OCI-LY7 (cell line): ENCODE results near the gene COG7. TPM values are rescaled to one million over a fixed set of nuclear protein-coding genes. Genes with fewer than 3 reads are reported as not detected.

Experiments used
- BruUV-seq: library from RNA; stranded (reverse); fragments of 400-500 nt; replicated peaks from 2 replicates; lab custom pipeline; 2021; lab: Mats Ljungman, UMichigan
- CTCF ChIA-PET: fragments of 300-600 bp; sonication (Branson Sonifier 250); formaldehyde crosslinking; loops from one replicate; lab custom pipeline; 2022; ENCODE audit warnings: antibody characterized with exemption; ENCODE audit not compliant: unreplicated experiment; lab: Charles Lee
- POLR2A ChIA-PET: fragments of 300-600 bp; sonication (Branson Sonifier 250); formaldehyde crosslinking; loops from one replicate; lab custom pipeline; 2022; ENCODE audit warnings: antibody characterized with exemption; lab: Charles Lee
- DNase-seq: peaks from one replicate; pipeline ENCODE4 v3.0.0-alpha.2; 2015; ENCODE audit warnings: low spot score
- H2AFZ ChIP-seq: fragments of 200-600 bp; sonication (generic), shearing (Covaris generic); 2 replicates; pipeline ENCODE4 v1.6.1; 2014; ENCODE audit warnings: mild to moderate bottlenecking, antibody characterized with exemption, low read length, moderate library complexity
- H3K27ac ChIP-seq: fragments of 200-600 bp; sonication (generic); 2 replicates; pipeline ENCODE4 v1.5.1; 2014; ENCODE audit warnings: mixed run types, low read depth, mild to moderate bottlenecking, moderate library complexity, low read length, inconsistent platforms; ENCODE audit not compliant: poor library complexity, severe bottlenecking
- H3K36me3 ChIP-seq: fragments of 200-600 bp; sonication (generic); 2 replicates; pipeline ENCODE4 v1.6.1; 2014; ENCODE audit warnings: mild to moderate bottlenecking, antibody characterized with exemption, low read length, moderate library complexity, mixed read lengths; ENCODE audit not compliant: insufficient read depth
- H3K4me1 ChIP-seq: fragments of 200-600 bp; sonication (generic); 2 replicates; pipeline ENCODE4 v1.5.1; 2014; ENCODE audit warnings: mild to moderate bottlenecking, low read length; ENCODE audit not compliant: insufficient read depth, poor library complexity, severe bottlenecking
- H3K4me2 ChIP-seq: fragments of 200-600 bp; sonication (generic); 2 replicates; pipeline ENCODE4 v1.6.1; 2014; ENCODE audit warnings: mild to moderate bottlenecking, low read length
- H3K4me3 ChIP-seq: fragments of 200-600 bp; sonication (generic); 2 replicates; pipeline ENCODE4 v1.5.1; 2014; ENCODE audit warnings: mild to moderate bottlenecking, low read depth, low read length; ENCODE audit not compliant: poor library complexity, severe bottlenecking
- H3K79me2 ChIP-seq: fragments of 200-600 bp; sonication (generic); 2 replicates; pipeline ENCODE4 v1.6.1; 2016; ENCODE audit warnings: low read depth, mild to moderate bottlenecking, low read length, moderate library complexity, mixed read lengths; ENCODE audit not compliant: insufficient read depth
- H3K9me2 ChIP-seq: fragments of 200-600 bp; sonication (generic); 2 replicates; pipeline ENCODE4 v1.6.1; 2016; ENCODE audit warnings: mild to moderate bottlenecking, low read length, mixed read lengths; ENCODE audit not compliant: insufficient read depth
- H3K9me3 ChIP-seq: fragments of 200-600 bp; sonication (generic); 2 replicates; pipeline ENCODE4 v1.6.1; 2014; ENCODE audit warnings: mild to moderate bottlenecking, mixed run types, low read length, mixed read lengths
- H4K20me1 ChIP-seq: fragments of 200-600 bp; sonication (generic); 2 replicates; pipeline ENCODE4 v1.6.1; 2014; ENCODE audit warnings: mild to moderate bottlenecking, antibody characterized with exemption, low read length, moderate library complexity, mixed read lengths; ENCODE audit not compliant: insufficient read depth
- EZH2phosphoT487 ChIP-seq: fragments of 200-600 bp; sonication (generic); IDR thresholded peaks from 2 replicates; pipeline ENCODE4 v1.6.1; 2018; ENCODE audit warnings: low read depth, borderline replicate concordance, mild to moderate bottlenecking, mixed run types, antibody characterized with exemption, low read length, moderate library complexity, mixed read lengths
- intact Hi-C: fragments of 100-400 bp; cut with micrococcal nuclease; formaldehyde crosslinking; loops from one replicate; pipeline ENCODE4 v1.10.0; 2022; ENCODE audit not compliant: unreplicated experiment
- total RNA-seq, 2 experiments: library from RNA; depleted of rRNA in 1 of 2; stranded (reverse); fragments of >200 nt in 1 of 2; shearing (Covaris generic) in 1 of 2; gene quantifications; 2 replicates each; pipeline ENCODE4 v1.2.3, GENCODE V29; 2014 to 2022
- TF ChIP-seq, protein P1 (sequence below): fragments of 200-600 bp; sonication (generic); conservative IDR thresholded peaks from 2 replicates; pipeline ENCODE4 v1.5.1; 2014; ENCODE audit warnings: mild to moderate bottlenecking, antibody characterized with exemption, low read length, moderate library complexity, mixed read lengths

Gene COG7
- total RNA-seq, 2 experiments from 2014 or later, result 11.4 to 21.0 TPM

GRCh38 chr16:23395732-23396131 lies 57.3 kb downstream of the COG7 start:
- Histone ChIP-seq H3K9me2 (no peaks in the 10 kb centered on the region), H3K79me2 (no peaks in the 10 kb centered on the region), H3K4me2 (no peak overlapping the region), H2AFZ (no peak overlapping the region), H3K4me3 (no peak overlapping the region), H3K4me1 (peaks cover 12% of the 10 kb centered on the region), H3K9me3 (no peaks in the 10 kb centered on the region), H3K36me3 (peaks cover 11% of the 10 kb centered on the region; the same call in 1 of the 2 replicates), H4K20me1 (no peaks in the 10 kb centered on the region), H3K27ac (no peak overlapping the region)
- CTCF ChIA-PET, result no interaction called here
- POLR2A ChIA-PET, result no interaction called here
- no peak for TF ChIP-seq EZH2phosphoT487
- TF ChIP-seq, protein P1, sequence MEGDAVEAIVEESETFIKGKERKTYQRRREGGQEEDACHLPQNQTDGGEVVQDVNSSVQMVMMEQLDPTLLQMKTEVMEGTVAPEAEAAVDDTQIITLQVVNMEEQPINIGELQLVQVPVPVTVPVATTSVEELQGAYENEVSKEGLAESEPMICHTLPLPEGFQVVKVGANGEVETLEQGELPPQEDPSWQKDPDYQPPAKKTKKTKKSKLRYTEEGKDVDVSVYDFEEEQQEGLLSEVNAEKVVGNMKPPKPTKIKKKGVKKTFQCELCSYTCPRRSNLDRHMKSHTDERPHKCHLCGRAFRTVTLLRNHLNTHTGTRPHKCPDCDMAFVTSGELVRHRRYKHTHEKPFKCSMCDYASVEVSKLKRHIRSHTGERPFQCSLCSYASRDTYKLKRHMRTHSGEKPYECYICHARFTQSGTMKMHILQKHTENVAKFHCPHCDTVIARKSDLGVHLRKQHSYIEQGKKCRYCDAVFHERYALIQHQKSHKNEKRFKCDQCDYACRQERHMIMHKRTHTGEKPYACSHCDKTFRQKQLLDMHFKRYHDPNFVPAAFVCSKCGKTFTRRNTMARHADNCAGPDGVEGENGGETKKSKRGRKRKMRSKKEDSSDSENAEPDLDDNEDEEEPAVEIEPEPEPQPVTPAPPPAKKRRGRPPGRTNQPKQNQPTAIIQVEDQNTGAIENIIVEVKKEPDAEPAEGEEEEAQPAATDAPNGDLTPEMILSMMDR, result no peak
- intact Hi-C loops, result no loop called here
- no peak for DNase-seq
- no TSS peak for BruUV-seq

DNA sequence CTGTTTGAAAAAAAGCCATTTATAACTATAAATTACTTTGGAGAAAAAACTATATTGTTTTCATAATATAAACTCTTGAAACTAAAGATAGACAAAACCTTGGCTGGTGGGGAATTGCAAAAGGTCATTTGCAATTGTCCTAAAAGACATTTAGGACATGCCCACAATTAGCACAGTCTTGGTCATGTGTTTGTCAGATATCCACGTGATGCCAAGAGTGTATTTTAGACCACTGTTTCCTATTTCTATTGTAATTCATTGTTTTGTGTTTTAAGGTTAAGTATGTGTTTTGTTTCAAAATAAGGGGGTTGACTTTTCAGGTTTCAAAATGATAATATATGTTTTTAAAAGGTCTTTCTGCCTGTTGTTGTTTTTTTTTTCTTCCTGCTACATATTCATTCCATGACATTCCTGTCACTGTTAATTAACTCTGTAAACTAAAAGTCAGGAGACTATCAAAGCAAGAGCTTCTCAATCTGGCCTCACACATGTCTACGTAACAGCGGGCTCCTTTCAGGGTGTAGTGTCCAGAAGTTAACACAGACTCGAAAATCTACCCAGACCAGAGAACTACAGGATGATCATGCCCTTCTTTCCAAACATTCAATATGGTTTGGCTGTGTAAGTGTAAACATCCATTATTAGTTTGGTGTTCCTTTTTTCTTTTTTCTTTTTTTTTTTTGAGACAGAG lies 58.7 kb downstream of the COG7 start:
- Histone ChIP-seq H3K9me2 (no peaks in the 10 kb centered on the region), H3K27ac (no peak overlapping the region), H3K79me2 (no peaks in the 10 kb centered on the region), H3K4me3 (no peak overlapping the region), H3K36me3 (peaks cover 8% of the 10 kb centered on the region; the same call in 1 of the 2 replicates), H2AFZ (no peak overlapping the region), H3K4me1 (peaks cover 12% of the 10 kb centered on the region), H3K4me2 (no peak overlapping the region), H3K9me3 (no peaks in the 10 kb centered on the region), H4K20me1 (no peaks in the 10 kb centered on the region)
- CTCF ChIA-PET, result no interaction called here
- no TSS peak for BruUV-seq
- intact Hi-C loops, result no loop called here
- no peak for TF ChIP-seq EZH2phosphoT487
- TF ChIP-seq, protein P1, result no peak
- no peak for DNase-seq
- POLR2A ChIA-PET, result no interaction called here

GRCh38 chr16:23392223-23392600 lies 60.8 kb downstream of the COG7 start:
- TF ChIP-seq, protein P1, result no peak
- TF ChIP-seq EZH2phosphoT487, result no peak
- Histone ChIP-seq H3K27ac (no peak overlapping the region), H3K9me3 (no peaks in the 10 kb centered on the region), H3K79me2 (no peaks in the 10 kb centered on the region), H3K9me2 (no peaks in the 10 kb centered on the region), H3K36me3 (peaks cover under 1% of the 10 kb centered on the region; the same call in 1 of the 2 replicates), H4K20me1 (no peaks in the 10 kb centered on the region), H3K4me1 (peaks cover 6% of the 10 kb centered on the region), H3K4me2 (no peak overlapping the region), H3K4me3 (no peak overlapping the region), H2AFZ (no peak overlapping the region)
- intact Hi-C loops, result no loop called here
- CTCF ChIA-PET, result no interaction called here
- no TSS peak for BruUV-seq
- no peak for DNase-seq
- POLR2A ChIA-PET, result no interaction called here
